Endometrium (tissue), 2 donors: ENCODE results near the gene GATB.

Experiments used
- FAIRE-seq: peaks from 2 replicates; lab custom pipeline; 2012; peaks lifted over from hg19 to GRCh38; lab: Jason Lieb, UNC
- donor health status: control.
- donor health status: control.

GATB gene

DNA sequence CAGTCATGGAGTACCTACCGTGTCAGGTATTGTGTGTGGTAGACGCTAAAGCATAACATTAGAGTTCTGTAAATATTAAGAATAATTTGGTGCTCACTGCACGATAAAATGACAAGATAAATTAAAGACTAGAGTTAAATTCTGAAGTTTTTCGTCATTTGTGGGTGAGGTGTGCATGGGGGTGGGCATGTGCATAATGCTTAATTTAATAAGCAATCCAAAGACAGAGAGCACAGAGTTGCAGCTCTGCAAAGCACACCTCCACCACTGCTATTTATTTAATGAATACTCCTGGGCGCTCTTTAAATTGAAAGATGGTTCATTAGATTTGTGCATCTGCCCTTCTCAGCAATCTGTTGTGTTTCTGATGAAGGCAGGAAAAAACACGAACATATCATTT, 62.6 kb downstream of the GATB start:
- no peak for FAIRE-seq

DNA sequence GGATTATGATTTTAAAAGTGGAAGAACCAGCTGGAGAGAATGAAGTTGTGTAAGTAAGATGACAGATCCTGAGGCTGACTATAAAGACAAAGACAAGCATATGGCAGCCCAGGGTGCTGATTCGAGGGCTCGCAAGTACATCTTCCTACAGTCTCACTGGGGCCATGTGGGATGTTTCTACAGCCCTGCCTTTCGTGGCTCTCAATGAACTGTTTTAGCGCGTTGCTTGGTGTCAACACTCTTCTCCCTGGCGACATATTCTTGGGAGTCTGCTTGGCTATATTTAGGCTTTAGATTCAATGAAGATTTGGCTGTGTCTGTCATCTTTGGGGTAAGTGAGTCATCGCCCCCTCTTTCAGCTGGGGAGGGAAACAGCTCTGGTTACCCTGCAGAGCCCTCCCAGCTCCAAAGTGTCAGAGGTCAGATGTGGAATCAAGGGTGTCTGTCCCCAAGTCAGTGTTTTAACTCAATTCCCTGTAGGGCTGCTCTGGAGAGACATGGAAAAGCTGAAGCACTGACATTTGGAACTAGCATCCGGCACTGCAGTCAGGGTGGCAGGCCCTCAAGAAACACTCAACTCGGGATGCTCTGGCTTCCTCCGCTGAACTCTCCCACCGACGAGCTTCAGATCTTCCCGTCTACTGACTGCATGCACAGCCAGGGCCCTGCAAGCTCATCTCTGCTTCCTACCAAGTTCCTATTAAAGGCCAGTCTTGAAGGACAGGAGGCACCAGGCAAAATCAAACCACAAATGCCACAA, 65.7 kb downstream of the GATB start:
- FAIRE-seq, result no peak

DNA sequence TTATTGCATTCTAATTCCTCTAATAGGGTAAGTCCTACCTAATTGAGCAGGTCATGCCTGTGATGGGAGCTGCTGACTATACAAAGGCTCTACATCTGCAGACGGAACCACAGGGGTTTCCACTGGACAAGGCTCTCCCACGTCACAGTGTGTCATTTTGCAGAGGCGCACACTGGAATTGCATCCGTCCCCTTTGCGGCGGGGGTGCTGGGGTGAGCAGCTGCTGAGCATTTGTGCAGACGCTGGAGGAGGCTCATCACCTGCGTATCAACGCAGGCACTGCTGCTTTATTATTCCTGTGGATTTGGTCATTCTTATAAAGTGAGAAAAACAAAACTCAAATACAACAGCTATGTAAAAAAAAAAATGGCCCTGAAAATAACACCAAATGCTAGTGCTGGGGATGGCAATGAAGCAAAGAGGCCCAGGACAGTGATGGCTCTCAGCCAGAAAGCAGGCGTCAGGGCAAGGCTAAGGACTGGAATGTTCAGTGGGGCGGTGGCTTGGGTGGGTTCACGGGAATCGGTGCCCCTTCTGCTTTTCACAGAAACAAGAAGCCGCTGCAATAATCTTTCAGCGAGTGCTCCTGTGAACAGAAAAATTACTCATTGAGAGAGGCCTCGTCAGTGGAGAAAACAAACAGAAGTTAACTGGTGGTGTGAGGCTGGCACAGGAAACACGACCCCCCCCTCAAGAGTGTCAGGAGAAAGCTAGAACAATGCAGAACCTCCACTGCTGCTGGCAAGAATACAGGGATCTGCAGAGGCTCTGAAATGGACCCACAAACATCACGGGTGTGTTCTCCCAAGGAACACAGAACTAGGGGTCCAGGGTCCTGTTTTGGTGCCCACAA, 67.8 kb downstream of the GATB start:
- no peak for FAIRE-seq

DNA sequence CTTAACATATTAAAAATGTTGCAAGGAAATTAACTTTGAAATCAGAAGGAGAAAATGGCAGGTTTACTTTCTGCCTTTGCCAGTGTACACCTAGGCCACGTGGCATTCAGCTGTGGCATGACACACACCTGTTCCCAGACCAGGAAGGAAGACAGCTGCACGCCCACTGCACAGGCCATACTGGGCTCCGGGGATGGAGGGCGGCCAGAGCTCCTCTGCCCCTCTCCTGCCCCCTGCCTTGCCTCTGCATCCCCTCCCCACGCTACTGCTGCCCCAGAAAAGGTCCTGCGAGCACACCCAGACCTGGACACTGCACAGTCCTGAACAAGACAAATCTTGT, 68.4 kb downstream of the GATB start:
- no peak for FAIRE-seq

DNA sequence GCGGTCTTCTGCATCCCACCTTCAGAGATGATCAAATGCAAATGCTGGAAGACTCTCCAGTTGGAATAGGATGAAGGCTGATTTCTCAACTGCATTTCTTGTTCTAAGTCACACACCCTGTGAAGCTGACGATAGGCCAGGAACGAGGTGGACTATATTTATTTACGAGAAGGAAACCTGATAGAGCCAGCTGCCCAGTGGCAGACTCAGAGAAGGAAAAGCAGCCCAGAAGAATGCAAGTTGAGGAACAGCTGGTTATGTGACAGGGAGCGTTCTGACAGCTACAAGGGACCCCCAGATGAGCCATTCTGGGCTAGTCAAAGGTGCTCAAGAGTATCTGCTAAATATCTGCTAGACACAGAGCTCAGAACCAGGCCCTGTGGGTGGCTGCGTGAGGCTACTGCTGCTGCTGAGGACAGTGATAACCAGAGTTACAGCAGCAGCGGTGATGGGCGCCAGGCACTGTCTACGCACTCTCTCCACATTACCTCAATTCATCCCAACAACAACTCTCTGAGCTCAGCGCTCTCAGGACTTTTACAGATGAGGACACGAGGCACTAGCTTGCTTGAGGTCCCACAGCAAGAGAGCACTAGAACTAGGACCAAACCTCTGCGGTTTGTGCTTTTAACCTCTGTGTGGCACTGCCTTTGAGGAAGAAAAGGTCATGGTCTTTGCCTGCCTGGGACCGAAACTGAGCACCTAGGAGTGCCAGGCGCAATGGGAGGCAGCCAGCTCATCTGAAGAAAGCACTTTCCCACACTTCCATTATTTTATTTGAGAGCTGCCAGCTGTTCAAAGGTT, 69.0 kb downstream of the GATB start:
- FAIRE-seq, result no peak

DNA sequence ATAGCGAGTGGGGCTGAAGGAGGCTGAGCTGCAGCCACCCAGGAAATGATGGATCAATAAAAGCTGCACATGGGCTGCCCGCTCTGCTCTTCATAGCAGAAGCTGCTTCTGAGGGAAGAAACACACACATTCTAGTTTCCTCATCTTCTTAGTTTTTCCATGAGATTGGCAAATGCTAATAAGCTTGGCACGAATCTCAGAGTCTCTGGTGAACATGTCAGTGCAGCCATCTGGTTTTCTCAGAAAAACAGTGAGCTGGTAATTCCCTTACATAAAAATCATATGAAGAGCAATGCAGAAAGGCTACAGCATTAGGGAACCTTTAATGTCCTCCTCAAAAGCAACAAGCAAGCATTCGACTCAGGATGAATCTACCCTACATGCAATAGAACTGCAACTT, 69.9 kb downstream of the GATB start:
- FAIRE-seq, result no peak

DNA sequence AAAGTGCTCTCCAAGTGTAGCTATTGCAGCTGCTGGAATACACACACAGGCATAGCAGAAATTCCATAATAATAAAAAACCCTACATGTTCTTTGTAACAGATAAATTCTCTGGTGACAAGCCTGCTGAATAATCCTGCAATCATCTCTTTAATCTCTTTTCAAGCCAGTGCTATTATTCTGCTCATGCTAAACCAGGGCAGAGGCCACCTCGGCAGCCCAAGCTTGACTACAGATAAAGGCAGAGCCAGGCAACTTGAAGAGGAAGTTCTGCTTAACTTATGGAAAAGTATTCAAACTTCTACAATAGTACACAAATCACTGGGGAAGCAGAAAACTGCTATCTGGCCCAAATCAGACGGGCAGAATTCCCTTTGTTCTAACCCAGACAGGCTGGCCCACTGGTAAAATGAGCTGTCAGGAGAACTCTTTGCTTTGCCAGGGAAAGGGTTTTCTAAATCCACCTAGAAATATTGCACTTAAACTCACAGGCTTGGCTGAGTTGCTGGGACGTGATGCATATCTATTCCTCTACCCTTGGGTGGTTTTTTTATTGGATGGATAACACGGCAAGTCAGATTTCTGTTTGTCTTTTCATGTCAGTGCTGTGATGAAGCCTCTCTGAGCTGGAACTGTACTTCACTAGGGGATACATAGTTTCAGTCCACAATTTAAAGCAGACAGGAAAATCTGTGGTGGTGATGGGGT, 70.5 kb downstream of the GATB start:
- no peak for FAIRE-seq

DNA sequence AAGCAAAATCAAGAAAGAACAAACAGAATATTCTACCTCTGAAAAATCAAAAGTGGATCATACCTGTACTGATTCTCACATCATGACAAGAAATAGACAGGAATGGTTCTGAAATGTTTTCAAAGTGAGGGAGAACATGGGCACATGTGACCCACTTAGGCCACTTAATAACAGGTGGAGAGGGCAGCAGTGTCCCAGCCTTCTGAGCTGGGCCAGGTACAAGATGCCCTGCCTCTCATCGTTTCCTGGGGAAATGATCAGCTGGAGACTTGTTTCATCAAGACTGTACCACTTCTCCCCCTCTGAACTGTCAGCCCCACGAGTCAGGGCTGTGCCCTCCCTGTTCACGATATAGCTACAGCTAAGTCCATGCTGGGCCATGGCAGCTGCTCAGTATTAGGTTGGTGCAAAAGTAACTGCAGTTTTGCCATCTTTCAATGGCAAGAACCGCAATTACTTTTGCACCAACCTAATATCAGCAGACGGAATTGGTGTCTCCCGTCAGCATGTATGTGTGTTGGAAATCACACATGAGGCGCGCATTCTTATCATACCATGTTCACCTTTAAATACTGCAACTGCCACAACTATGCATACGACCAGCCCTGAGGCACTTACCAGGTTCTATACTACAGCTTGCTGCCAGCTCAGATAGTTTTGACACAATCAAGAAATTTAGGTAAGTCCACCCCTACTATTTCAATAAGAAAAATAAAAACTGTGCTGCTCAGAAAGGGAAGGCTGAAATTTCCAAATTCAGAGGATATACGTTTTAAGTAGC, 71.4 kb downstream of the GATB start:
- no peak for FAIRE-seq

DNA sequence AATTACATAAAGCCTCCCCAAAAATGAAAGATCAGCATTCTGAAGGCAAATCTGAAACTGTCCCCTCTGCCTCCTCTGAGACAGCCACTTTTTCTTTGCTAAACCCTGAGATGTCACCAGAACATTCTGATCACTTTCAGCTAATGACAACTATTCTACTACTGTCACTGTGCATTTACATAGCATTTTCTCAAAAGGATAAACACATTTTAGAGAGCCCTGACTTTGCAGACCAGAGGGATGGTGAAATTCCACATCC, 72.1 kb downstream of the GATB start:
- FAIRE-seq, result no peak

DNA sequence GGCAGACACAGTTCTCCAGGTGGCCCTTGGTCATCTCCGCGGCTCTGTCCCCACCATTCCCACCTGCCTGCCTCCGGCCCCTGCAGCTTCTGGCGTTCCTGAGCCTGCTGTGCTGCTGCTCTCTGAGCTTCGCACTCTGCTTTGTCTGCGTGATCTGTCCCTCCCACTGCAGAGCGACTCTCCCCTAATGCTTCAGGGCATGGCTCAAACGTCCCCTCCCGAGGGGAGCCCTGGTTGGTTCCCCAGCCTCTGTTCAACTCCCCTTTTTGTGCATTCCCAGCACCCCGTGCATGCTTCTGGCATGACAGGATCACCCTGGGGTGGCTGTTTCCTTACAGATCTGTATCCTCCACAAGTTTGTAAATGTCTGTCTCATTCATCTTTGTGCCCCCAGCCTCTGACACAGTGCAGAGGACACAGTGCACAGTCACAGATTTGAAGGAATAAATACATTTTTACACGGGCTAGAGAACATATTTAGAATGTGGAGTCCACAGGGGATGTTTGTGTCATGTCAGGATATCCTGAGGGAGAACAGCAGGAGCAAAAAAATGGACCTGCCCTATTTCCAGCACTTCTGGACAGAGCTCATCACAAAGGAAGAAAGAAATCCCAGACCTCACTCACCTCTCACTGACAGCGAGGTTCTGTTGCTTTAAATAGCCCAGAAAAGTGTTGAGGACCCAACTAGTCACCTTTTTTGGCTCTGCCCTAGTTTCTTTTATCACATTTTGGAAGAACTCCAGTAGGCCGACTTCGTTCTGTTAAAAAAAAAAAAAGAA, 72.6 kb downstream of the GATB start:
- FAIRE-seq, result no peak

DNA sequence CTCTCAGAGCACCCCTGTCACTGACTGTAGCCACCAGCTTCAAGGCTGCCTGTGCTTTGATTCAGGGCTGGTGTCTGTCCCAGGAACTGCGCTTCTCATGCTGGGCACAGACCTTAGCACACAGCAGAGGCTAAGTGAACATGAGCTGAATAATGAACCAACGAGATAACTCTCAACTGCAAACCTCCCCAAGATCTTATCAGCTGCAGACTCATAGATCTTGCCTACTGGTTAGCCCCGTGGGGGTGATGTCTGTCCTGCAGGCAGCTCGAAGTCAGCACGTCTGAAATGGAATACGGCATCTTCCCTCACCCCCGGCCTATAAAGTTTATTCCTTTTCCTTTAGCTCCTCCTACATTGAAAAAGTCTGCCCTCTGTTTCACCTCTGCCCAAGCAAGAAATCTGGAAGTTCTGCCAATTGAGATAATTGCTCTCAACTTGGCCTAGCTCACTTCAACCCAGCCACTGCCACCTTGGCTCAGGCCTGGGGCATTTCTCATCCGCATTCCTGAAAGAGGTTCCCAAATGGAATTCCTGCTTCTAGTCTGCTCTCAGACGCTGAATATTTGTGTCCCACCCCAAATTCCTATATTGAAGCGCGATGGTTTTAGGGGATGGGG, 73.7 kb downstream of the GATB start:
- FAIRE-seq, result no peak

DNA sequence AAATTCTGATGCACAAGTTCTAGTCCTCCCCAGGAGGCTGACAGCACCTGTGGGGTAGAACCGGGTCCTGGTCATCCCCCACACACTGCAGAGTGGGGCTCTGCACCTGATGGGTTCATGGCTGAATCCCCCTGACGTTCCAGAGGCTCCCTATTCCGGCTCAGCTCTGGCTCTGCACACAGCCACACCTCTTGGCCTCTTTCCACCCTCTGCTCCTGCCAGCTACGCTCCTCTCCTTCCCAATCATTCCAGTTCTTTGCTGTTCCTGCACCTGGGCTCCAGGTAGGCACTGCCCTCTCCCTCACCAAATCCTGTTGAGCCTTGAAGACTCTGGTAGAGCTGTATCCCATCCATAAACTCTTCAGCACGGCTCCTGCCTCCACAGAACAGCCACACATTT, 75.5 kb downstream of the GATB start:
- FAIRE-seq, result no peak

DNA sequence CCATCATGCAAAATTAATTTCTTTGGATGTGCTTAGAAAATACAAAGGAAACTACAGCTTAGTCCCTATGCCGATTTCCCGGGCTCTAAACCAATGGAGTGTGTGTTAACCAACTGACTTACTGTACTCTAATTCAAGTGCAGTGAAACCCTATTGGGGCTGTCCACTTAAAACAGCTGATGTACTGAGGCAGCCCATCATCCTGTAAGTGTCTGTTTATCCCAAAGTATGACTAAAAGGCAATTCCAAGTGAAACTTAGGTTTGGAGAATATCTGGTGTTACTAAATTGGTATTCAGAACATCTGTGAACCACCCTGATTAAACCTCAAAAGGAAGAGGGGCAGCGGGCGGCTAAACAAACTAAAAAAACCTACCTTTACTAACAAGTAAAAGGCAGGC, 79.7 kb downstream of the GATB start:
- no peak for FAIRE-seq

DNA sequence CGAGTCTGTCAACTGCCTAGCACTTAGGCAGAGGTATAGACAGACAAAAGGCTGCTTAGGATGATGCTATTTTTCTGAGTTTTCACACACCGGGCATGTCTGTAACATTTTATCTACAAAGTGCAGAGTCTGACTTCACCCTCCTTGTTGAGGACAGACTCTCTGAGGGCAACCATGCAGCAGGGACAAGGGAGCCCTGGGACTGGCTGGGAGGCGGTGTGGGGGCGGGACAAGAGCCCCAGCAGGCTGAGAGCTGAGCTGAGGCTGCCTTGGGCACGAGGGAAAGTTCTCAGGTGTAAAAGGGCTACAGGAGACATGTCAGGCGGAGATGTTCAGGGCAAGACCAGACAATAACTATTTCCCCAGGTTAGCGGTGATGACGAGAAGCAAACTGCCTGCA, 81.6 kb downstream of the GATB start:
- FAIRE-seq, result no peak

DNA sequence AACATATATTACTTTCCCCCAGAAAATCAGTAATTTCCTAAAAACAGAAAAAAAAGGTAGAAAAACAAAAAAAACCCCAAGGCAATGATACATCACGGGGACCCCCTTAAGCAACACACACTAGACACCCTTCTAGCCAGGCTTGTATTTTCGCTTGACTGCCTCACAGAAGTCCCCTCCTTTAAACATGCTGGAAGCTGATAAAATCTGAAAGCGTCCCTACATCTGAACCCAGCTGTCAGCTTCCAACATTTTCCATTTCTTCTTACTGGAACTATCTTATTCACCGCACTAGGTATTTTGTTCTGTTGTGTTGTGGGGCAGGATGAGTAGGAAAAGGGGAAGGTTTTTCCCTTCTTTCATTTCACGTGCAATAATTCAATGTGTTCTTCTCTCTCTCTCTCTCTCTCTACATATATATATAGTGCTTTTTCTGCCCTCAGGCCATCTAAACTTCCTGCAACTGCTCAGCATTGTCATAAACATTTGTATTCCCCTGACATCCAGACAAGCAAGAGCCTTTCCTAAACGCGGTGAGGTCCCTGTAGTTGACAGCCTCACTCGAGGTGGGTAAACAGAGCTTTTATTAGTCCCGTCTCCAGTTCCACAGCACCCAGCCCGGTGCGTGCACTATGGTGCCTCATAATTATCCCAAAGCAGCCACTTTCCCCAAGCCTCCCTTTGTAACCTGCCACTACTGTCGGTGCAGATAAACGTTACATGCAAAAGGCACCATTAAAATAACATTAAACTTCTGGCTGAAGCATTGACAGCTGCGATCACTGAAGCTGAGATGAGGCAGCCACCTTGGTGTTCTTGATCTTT, 82.5 kb downstream of the GATB start:
- FAIRE-seq, result no peak

DNA sequence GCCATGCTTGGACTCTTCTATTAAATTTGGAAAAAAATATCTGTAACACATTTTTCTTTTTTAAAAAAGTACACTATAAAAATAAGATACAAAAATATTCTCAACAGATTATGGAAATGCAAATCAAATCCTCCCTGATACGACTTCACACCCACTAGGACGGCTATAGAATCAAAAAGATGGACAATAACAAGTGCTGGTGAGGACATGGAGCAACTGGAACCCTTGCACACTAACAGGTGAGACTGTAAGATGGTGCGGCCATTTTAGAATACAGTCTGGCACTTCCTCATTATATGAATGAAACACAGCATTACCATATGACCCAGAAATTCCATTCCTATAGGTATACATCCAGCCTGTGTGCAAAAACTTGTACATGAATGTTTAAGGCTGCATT, 83.6 kb downstream of the GATB start:
- FAIRE-seq, result no peak

DNA sequence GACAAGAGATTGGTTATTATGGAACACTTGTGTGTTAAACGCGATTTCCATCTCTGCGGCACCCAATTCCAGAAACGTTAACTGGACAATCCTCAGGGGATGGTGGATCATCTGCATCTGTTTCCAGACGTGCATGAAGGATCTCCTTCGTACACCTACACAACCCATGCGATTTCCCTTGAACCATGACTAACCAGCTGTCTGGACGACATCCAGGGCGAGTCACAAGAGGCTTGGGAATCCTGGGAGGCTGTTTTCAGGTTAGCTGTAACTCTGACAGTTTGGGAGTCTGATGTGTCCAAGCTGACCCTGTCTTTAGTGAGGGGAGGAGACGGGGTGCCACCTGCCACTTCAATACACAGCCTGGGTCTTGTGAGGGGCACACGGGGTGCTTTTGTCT, 84.5 kb downstream of the GATB start:
- no peak for FAIRE-seq

DNA sequence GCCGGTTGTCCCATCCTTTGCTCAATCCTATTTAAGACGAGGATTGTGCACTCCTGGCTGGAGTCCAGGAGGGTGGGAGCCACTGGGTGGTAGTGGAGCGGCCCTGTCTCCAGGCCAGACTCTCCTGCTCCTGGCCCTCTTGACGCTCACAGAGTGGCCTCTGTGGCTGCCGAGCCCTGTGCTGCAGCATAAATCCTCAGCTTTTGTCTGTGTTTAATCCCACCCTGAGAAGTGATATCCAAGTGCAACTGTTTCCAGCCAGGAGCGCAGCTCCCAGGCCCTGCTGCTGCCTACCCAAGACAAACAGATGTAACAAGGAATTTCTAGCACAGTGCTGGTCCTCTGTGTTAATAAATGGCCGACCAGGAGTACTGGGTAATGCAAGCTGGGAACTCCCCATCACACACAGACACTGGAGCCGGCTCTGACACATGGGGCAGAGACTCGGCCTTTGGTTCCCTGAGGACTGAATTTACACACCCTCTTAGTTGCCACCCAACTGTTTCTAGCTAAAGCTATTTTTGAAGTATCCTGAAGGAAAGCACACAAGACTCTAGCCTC, 85.3 kb downstream of the GATB start:
- no peak for FAIRE-seq

DNA sequence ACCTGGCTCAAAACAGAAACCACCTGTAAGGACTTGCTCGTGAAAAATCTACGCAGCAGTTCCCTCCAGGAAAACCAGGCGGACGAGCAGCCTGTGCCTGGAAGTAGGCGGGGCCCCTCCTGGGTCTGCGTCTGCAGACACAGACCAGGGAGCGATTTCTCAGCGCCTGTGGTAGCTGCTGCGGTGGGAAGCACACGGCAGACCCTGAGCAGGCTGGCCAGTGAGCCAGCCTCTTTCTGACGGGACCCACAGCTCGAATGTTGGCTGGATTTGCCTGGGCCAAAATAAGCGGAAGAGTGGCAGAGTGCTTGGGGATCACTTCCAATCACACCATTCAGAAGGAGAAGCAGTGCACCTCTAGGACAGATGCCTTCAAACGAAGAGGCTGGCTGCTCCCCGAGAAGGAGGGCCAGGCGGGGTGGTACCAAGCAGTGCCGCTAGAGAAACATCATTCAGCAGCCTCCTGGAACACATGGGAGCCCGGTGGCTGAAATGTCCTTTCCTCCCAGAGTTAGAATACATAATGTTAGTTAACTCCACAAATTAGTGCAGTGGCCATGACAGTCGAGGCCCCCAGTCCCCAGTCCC, 85.9 kb downstream of the GATB start:
- no peak for FAIRE-seq
